ENCODE results near the gene NHERF1. TPM values are rescaled to one million over a fixed set of nuclear protein-coding genes. Genes with fewer than 3 reads are reported as not detected.

Gene NHERF1
- total and polyA plus RNA-seq, 9 of the 15 experiments (the other 6 are each of a cell fraction or from before 2014, with no cell fraction given), result 11.4 to 79.9 (median 36.9) TPM

DNA sequence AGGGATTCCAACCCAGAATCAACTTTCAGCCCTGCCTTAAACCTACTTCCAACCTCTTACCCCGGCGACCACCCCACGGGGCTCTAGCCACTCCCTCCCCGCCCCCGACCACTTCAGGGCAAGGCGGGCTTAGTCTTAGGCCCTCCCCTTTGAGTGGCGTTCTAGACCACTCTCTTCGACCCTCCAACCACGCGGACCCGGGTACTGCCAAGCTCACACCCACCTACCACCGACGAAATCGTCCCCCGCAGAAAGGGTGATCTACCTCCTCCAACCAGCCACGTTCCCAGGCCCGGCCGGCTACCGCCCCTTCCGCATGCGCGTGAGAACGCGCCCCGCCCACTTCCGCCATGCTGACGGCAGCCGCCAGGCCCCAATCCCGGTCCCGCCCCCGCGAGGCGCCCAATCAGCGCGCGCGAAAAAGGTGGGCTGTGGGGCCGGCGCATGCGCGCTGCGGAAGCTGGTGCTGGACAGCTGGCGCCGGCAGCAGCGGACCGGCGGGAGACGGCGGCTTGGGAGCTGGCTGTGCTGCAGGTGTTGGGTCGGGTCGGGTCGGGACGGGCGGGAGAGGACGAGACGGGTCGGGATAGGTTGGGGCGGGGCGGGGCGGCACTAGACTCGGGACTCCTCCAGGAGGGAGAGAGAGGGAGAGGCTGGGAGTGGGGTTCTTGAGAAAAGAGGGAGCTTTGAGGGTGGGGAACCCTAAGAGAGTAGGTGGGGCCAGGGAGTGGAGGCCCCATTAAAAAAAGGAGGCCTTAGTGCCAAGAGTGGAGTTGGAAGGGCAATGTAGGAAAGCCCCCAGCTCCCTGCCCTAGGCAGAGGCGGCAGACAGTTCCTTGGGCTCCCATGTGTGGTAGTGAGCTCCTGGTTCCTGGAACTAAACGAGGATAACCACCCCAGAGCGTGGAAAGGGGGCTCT is 27.9 kb downstream of the NHERF1 start, which contains the start of gene NAT9 (continued):
- TF ChIP-seq, protein P1, sequence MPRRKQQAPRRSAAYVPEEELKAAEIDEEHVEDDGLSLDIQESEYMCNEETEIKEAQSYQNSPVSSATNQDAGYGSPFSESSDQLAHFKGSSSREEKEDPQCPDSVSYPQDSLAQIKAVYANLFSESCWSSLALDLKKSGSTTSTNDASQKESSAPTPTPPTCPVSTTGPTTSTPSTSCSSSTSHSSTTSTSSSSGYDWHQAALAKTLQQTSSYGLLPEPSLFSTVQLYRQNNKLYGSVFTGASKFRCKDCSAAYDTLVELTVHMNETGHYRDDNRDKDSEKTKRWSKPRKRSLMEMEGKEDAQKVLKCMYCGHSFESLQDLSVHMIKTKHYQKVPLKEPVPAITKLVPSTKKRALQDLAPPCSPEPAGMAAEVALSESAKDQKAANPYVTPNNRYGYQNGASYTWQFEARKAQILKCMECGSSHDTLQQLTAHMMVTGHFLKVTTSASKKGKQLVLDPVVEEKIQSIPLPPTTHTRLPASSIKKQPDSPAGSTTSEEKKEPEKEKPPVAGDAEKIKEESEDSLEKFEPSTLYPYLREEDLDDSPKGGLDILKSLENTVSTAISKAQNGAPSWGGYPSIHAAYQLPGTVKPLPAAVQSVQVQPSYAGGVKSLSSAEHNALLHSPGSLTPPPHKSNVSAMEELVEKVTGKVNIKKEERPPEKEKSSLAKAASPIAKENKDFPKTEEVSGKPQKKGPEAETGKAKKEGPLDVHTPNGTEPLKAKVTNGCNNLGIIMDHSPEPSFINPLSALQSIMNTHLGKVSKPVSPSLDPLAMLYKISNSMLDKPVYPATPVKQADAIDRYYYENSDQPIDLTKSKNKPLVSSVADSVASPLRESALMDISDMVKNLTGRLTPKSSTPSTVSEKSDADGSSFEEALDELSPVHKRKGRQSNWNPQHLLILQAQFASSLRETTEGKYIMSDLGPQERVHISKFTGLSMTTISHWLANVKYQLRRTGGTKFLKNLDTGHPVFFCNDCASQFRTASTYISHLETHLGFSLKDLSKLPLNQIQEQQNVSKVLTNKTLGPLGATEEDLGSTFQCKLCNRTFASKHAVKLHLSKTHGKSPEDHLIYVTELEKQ (CRISPR knock-in tag; IDR thresholded peaks at IDR 0.05), result no peak
- TF ChIP-seq BHLHE40 (IDR thresholded peaks at IDR 0.05; ENCODE audit: low read length) (peak; percentile 32; the same call in 1 of the 2 replicates), MYBL2 (IDR thresholded peaks at IDR 0.05; ENCODE audit: low read depth) (no peak), MYBL2 (CRISPR knock-in tag; IDR thresholded peaks at IDR 0.05; ENCODE audit: borderline replicate concordance) (no peak), GATA2 (CRISPR knock-in tag; IDR thresholded peaks at IDR 0.05) (no peak), TAF1 (IDR thresholded peaks at IDR 0.05; ENCODE audit: control insufficient read depth, extremely low read depth, insufficient read depth, low read length, severe bottlenecking) (peak; percentile 47), KAT7 (CRISPR knock-in tag; IDR thresholded peaks at IDR 0.05; ENCODE audit: borderline replicate concordance) (0 out of 2 replicates have a peak, but pooled peaks have one; percentile 36), BCL6 (CRISPR knock-in tag; IDR thresholded peaks at IDR 0.05) (no peak), ATF1 (CRISPR knock-in tag; IDR thresholded peaks at IDR 0.05) (no peak), ATF1 (tag; IDR thresholded peaks at IDR 0.05) (peak; percentile 82), KLF13 (tag; IDR thresholded peaks at IDR 0.05; ENCODE audit: borderline replicate concordance, low read depth) (peak; percentile 89), CHD2 (IDR thresholded peaks at IDR 0.05; ENCODE audit: low read depth, low read length) (peak; percentile 33; the same call in 1 of the 2 replicates), ZNF197 (CRISPR knock-in tag; IDR thresholded peaks at IDR 0.05; ENCODE audit: low read depth) (no peak), SMC3 (conservative IDR thresholded peaks at IDR 0.05; ENCODE audit: insufficient read depth, low read depth, low read length) (no peak), L3MBTL2 (IDR thresholded peaks at IDR 0.05) (peak; percentile 47; the same call in 1 of the 2 replicates), LCOR (CRISPR knock-in tag; IDR thresholded peaks at IDR 0.05) (no peak), ARID1B (IDR thresholded peaks at IDR 0.05) (no peak; the same call in 1 of the 2 replicates), POU5F1 (IDR thresholded peaks at IDR 0.05; ENCODE audit: borderline replicate concordance, low read depth, low read length, partially characterized antibody) (peak; percentile 94), GABPB1 (CRISPR knock-in tag; IDR thresholded peaks at IDR 0.05) (peak; percentile 91), HDAC1 (IDR thresholded peaks at IDR 0.05) (peak in 1 of 2 experiments; percentile 98; a peak in 2 of 4 replicates)
- TF ChIP-seq, protein P2, sequence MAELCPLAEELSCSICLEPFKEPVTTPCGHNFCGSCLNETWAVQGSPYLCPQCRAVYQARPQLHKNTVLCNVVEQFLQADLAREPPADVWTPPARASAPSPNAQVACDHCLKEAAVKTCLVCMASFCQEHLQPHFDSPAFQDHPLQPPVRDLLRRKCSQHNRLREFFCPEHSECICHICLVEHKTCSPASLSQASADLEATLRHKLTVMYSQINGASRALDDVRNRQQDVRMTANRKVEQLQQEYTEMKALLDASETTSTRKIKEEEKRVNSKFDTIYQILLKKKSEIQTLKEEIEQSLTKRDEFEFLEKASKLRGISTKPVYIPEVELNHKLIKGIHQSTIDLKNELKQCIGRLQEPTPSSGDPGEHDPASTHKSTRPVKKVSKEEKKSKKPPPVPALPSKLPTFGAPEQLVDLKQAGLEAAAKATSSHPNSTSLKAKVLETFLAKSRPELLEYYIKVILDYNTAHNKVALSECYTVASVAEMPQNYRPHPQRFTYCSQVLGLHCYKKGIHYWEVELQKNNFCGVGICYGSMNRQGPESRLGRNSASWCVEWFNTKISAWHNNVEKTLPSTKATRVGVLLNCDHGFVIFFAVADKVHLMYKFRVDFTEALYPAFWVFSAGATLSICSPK (IDR thresholded peaks at IDR 0.05; ENCODE audit: borderline replicate concordance), result 0 out of 2 replicates have a peak, but pooled peaks have one; percentile 38
